Measurements from ENCODE around the gene MUC5B. TPM values are rescaled to one million over a fixed set of nuclear protein-coding genes. Genes with fewer than 3 reads are reported as not detected.

The MUC5B gene
- total RNA-seq, 1 donor from 2014 or later, result not detected

- DNase-seq (ENCODE audit: low spot score), result no peak
- H3K27me3 Mint-ChIP-seq (ENCODE audit: unreplicated experiment), result peaks cover 16% of the 10 kb centered on the region
- H3K36me3 Mint-ChIP-seq (ENCODE audit: low read depth, unreplicated experiment), result no peaks in the 10 kb centered on the region
- H3K27ac Mint-ChIP-seq (ENCODE audit: unreplicated experiment), result no peak overlapping the region
- TF ChIP-seq CTCF (IDR thresholded peaks at IDR 0.05; ENCODE audit: unreplicated experiment), result no peak
- H3K4me1 Mint-ChIP-seq (ENCODE audit: unreplicated experiment), result no peaks in the 10 kb centered on the region
- H3K4me3 Mint-ChIP-seq (ENCODE audit: unreplicated experiment), result no peak overlapping the region
- peaks cover 6% of the 10 kb centered on the region for H3K9me3 Mint-ChIP-seq (ENCODE audit: unreplicated experiment)
Measured at GRCh38 chr11:1237851-1238250, 15.0 kb downstream of the MUC5B start.

GRCh38 chr11:1238767-1239595 lies 16.1 kb downstream of the MUC5B start:
- peak; percentile 52 for DNase-seq (ENCODE audit: low spot score)
- Mint-ChIP-seq H3K36me3 (ENCODE audit: low read depth, unreplicated experiment) (no peaks in the 10 kb centered on the region), H3K4me1 (ENCODE audit: unreplicated experiment) (no peaks in the 10 kb centered on the region), H3K27ac (ENCODE audit: unreplicated experiment) (no peak overlapping the region), H3K4me3 (ENCODE audit: unreplicated experiment) (no peak overlapping the region), H3K9me3 (ENCODE audit: unreplicated experiment) (peaks cover 6% of the 10 kb centered on the region), H3K27me3 (ENCODE audit: unreplicated experiment) (peaks cover 16% of the 10 kb centered on the region)
- no peak for TF ChIP-seq CTCF (IDR thresholded peaks at IDR 0.05; ENCODE audit: unreplicated experiment)

- TF ChIP-seq CTCF (IDR thresholded peaks at IDR 0.05; ENCODE audit: unreplicated experiment), result no peak
- H3K9me3 Mint-ChIP-seq (ENCODE audit: unreplicated experiment), result peaks cover 6% of the 10 kb centered on the region
- no peak overlapping the region for H3K27ac Mint-ChIP-seq (ENCODE audit: unreplicated experiment)
- H3K36me3 Mint-ChIP-seq (ENCODE audit: low read depth, unreplicated experiment), result no peaks in the 10 kb centered on the region
- no peak for DNase-seq (ENCODE audit: low spot score)
- H3K27me3 Mint-ChIP-seq (ENCODE audit: unreplicated experiment), result peaks cover 16% of the 10 kb centered on the region
- no peak overlapping the region for H3K4me3 Mint-ChIP-seq (ENCODE audit: unreplicated experiment)
- no peaks in the 10 kb centered on the region for H3K4me1 Mint-ChIP-seq (ENCODE audit: unreplicated experiment)
Measured at GRCh38 chr11:1239596-1240205, 16.8 kb downstream of the MUC5B start.

- H3K36me3 Mint-ChIP-seq (ENCODE audit: low read depth, unreplicated experiment), result no peaks in the 10 kb centered on the region
- peaks cover 7% of the 10 kb centered on the region for H3K9me3 Mint-ChIP-seq (ENCODE audit: unreplicated experiment)
- no peak for DNase-seq (ENCODE audit: low spot score)
- peaks cover 18% of the 10 kb centered on the region for H3K27me3 Mint-ChIP-seq (ENCODE audit: unreplicated experiment)
- H3K4me1 Mint-ChIP-seq (ENCODE audit: unreplicated experiment), result no peaks in the 10 kb centered on the region
- no peak for TF ChIP-seq CTCF (IDR thresholded peaks at IDR 0.05; ENCODE audit: unreplicated experiment)
- no peak overlapping the region for H3K4me3 Mint-ChIP-seq (ENCODE audit: unreplicated experiment)
- no peak overlapping the region for H3K27ac Mint-ChIP-seq (ENCODE audit: unreplicated experiment)
Measured at GRCh38 chr11:1240771-1241170, 17.9 kb downstream of the MUC5B start.

GRCh38 chr11:1241706-1242105 lies 18.8 kb downstream of the MUC5B start:
- H3K4me1 Mint-ChIP-seq (ENCODE audit: unreplicated experiment), result no peaks in the 10 kb centered on the region
- H3K27ac Mint-ChIP-seq (ENCODE audit: unreplicated experiment), result no peak overlapping the region
- peaks cover 11% of the 10 kb centered on the region for H3K9me3 Mint-ChIP-seq (ENCODE audit: unreplicated experiment)
- no peak for TF ChIP-seq CTCF (IDR thresholded peaks at IDR 0.05; ENCODE audit: unreplicated experiment)
- H3K27me3 Mint-ChIP-seq (ENCODE audit: unreplicated experiment), result peaks cover 21% of the 10 kb centered on the region
- DNase-seq (ENCODE audit: low spot score), result no peak
- no peak overlapping the region for H3K4me3 Mint-ChIP-seq (ENCODE audit: unreplicated experiment)
- H3K36me3 Mint-ChIP-seq (ENCODE audit: low read depth, unreplicated experiment), result peaks cover 4% of the 10 kb centered on the region

Data from endothelial cell (in vitro differentiated cells).